NCI-H748 (cell line): ENCODE results near the gene DISP1.
"Not testable (repeated sequence)": the region's sequence is repeated elsewhere in the genome, so short reads cannot be mapped to it uniquely, and the experiment has no call there.

Experiments used
- DNase-seq: peaks from one replicate; lab custom pipeline; 2025; ENCODE audit not compliant: unreplicated experiment; lab: John Stamatoyannopoulos, UW

DISP1 gene

GRCh38 chr1:222794656-222795474 lies 20.0 kb upstream of the DISP1 start:
- peak; percentile 41 for DNase-seq

- DNase-seq = no peak
Measured at GRCh38 chr1:222798116-222798515, 16.7 kb upstream of the DISP1 start.

GRCh38 chr1:222798975-222799374 lies 15.9 kb upstream of the DISP1 start:
- peak; percentile 2 for DNase-seq

GRCh38 chr1:222801067-222801466 lies 13.8 kb upstream of the DISP1 start:
- no peak for DNase-seq

GRCh38 chr1:222811671-222812070 lies 3.2 kb upstream of the DISP1 start:
- DNase-seq = no peak

GRCh38 chr1:222813866-222814535 lies 838 bp upstream of the DISP1 start:
- DNase-seq = peak; percentile 36

- no peak for DNase-seq
Measured at GRCh38 chr1:222815440-222815765, 564 bp downstream of the DISP1 start.

- no peak for DNase-seq
Measured at GRCh38 chr1:222817529-222817928, 2.7 kb downstream of the DISP1 start.

- DNase-seq = no peak
Measured at GRCh38 chr1:222818171-222818570, 3.3 kb downstream of the DISP1 start.

- DNase-seq = no peak
Measured at GRCh38 chr1:222820171-222820712, 5.4 kb downstream of the DISP1 start.

GRCh38 chr1:222821239-222821638 lies 6.4 kb downstream of the DISP1 start:
- DNase-seq = no peak

- no peak for DNase-seq
Measured at GRCh38 chr1:222823695-222824094, 8.9 kb downstream of the DISP1 start.

- no peak for DNase-seq
Measured at GRCh38 chr1:222824641-222825040, 9.8 kb downstream of the DISP1 start.

- DNase-seq = no peak
Measured at GRCh38 chr1:222828939-222829338, 14.1 kb downstream of the DISP1 start.

- no peak for DNase-seq
Measured at GRCh38 chr1:222829868-222830267, 15.0 kb downstream of the DISP1 start.

GRCh38 chr1:222833356-222833876 lies 18.6 kb downstream of the DISP1 start:
- no peak for DNase-seq

GRCh38 chr1:222843469-222844410 lies 28.9 kb downstream of the DISP1 start:
- no peak for DNase-seq

GRCh38 chr1:222844411-222844779 lies 29.6 kb downstream of the DISP1 start:
- no peak for DNase-seq

- DNase-seq = no peak
Measured at GRCh38 chr1:222845763-222846162, 30.9 kb downstream of the DISP1 start.

GRCh38 chr1:222850550-222850949 lies 35.7 kb downstream of the DISP1 start:
- not testable (repeated sequence) for DNase-seq

- DNase-seq = no peak
Measured at GRCh38 chr1:222852326-222852725, 37.5 kb downstream of the DISP1 start.
